Measurements from ENCODE around the gene USH1C. TPM values are rescaled to one million over a fixed set of nuclear protein-coding genes. Genes with fewer than 3 reads are reported as not detected.

The USH1C gene
- total and polyA plus RNA-seq, 12 donors, result 0.22 to 1.9 (median 0.97) TPM; not detected in 9

GRCh38 chr11:17581036-17581731 is 37.0 kb upstream of the USH1C start:
- H3K4me3 ChIP-seq, result no peak overlapping the region
- peaks cover 0 to 3% (median 0%) of the 10 kb centered on the region in 7 donors for H3K27me3 ChIP-seq
- 77 to 79% methylated on average over 6 of the region's 6 CpGs for WGBS, 2 donors
- H3K27ac ChIP-seq, result no peak overlapping the region
- TF ChIP-seq CTCF (IDR thresholded peaks at IDR 0.05), result no peak
- no peaks in the 10 kb centered on the region for H3K4me1 ChIP-seq
- DNase-seq (no peak), ATAC-seq (no peak)
- intact Hi-C loops (cut with DNase I), result no loop called here
- peaks cover 0 to 9% (median 0%) of the 10 kb centered on the region in 11 donors for H3K9me3 ChIP-seq
- H3K36me3 ChIP-seq, result no peaks in the 10 kb centered on the region

- intact Hi-C loops (cut with DNase I), result no loop called here
- H3K4me1 ChIP-seq, result no peaks in the 10 kb centered on the region
- H3K27me3 ChIP-seq, result peaks cover 0 to 3% (median 0%) of the 10 kb centered on the region in 7 donors
- peaks cover 0 to 9% (median 0%) of the 10 kb centered on the region in 11 donors for H3K9me3 ChIP-seq
- TF ChIP-seq CTCF (IDR thresholded peaks at IDR 0.05), result no peak
- ATAC-seq (no peak), DNase-seq (no peak)
- whole genome bisulfite sequencing, 2 donors, result 44 to 61% methylated on average over 1 of the region's 1 CpG
- H3K4me3 ChIP-seq, result no peak overlapping the region
- no peak overlapping the region for H3K27ac ChIP-seq
- H3K36me3 ChIP-seq, result no peaks in the 10 kb centered on the region
Measured at GRCh38 chr11:17580271-17580670, 36.1 kb upstream of the USH1C start.

- no peak for TF ChIP-seq CTCF (IDR thresholded peaks at IDR 0.05)
- intact Hi-C loops (cut with DNase I), result no loop called here
- Histone ChIP-seq H3K4me1 (no peaks in the 10 kb centered on the region), H3K9me3 (peaks cover 0 to 9% (median 0%) of the 10 kb centered on the region in 11 donors), H3K27ac (no peak overlapping the region), H3K27me3 (peaks cover 0 to 3% (median 0%) of the 10 kb centered on the region in 7 donors), H3K36me3 (no peaks in the 10 kb centered on the region), H3K4me3 (no peak overlapping the region)
- no peak for DNase-seq
- 89% methylated on average over 7 of the region's 7 CpGs for WGBS, 2 donors
- no peak for ATAC-seq
Measured at GRCh38 chr11:17579451-17579850, 35.2 kb upstream of the USH1C start.

- H3K4me1 ChIP-seq, result no peaks in the 10 kb centered on the region
- no peak for TF ChIP-seq CTCF (IDR thresholded peaks at IDR 0.05)
- no peak overlapping the region for H3K27ac ChIP-seq
- intact Hi-C loops (cut with DNase I), result no loop called here
- no peaks in the 10 kb centered on the region for H3K36me3 ChIP-seq
- DNase-seq (no peak), ATAC-seq (peak in 6 of 8 donors; percentile 25 to 76 (median 66))
- H3K27me3 ChIP-seq, result peaks cover 0 to 3% (median 0%) of the 10 kb centered on the region in 7 donors
- WGBS, 2 donors, result 64 to 65% methylated on average over 8 of the region's 8 CpGs
- no peak overlapping the region for H3K4me3 ChIP-seq
- H3K9me3 ChIP-seq, result peaks cover 0 to 9% (median 0%) of the 10 kb centered on the region in 11 donors
Measured at GRCh38 chr11:17578958-17579357, 34.7 kb upstream of the USH1C start.
